ENCODE results near the gene PHF21B.
"Not testable (repeated sequence)": the region's sequence is repeated elsewhere in the genome, so short reads cannot be mapped to it uniquely, and the experiment has no call there.

PHF21B gene

GRCh38 chr22:44855855-44856254 lies 153.9 kb downstream of the PHF21B start:
- no peaks in the 10 kb centered on the region for H3K27me3 ChIP-seq
- H3K27ac ChIP-seq: no peak overlapping the region
- H3K36me3 ChIP-seq: no peaks in the 10 kb centered on the region
- H3K4me1 ChIP-seq: no peaks in the 10 kb centered on the region
- H3K4me3 ChIP-seq: no peak overlapping the region
- no peaks in the 10 kb centered on the region for H3K9me3 ChIP-seq (replicated peaks in 1 of 11)
- TF ChIP-seq Cebpa-rat (IDR thresholded peaks at IDR 0.05): no peak
- no peak overlapping the region for H3K4me2 ChIP-seq
- H4K20me1 ChIP-seq: no peaks in the 10 kb centered on the region
- H3K9ac ChIP-seq: no peak overlapping the region

- H4K20me1 ChIP-seq; H3K4me1 ChIP-seq; H3K4me2 ChIP-seq; H3K4me3 ChIP-seq; H3K27ac ChIP-seq; H3K9me3 ChIP-seq (replicated peaks in 1 of 11); H3K27me3 ChIP-seq; H3K36me3 ChIP-seq; H3K9ac ChIP-seq: not testable (repeated sequence)
These were observed 155.2 kb downstream of the PHF21B start for GRCh38 chr22:44854641-44855040.

GRCh38 chr22:44850946-44851345 lies 158.9 kb downstream of the PHF21B start:
- TF ChIP-seq Cebpa-rat (IDR thresholded peaks at IDR 0.05): no peak
- no peaks in the 10 kb centered on the region for H3K27me3 ChIP-seq
- no peak overlapping the region for H3K4me3 ChIP-seq
- H3K27ac ChIP-seq: no peak overlapping the region
- no peak overlapping the region for H3K4me2 ChIP-seq
- H3K36me3 ChIP-seq: no peaks in the 10 kb centered on the region
- H3K4me1 ChIP-seq: no peaks in the 10 kb centered on the region
- no peaks in the 10 kb centered on the region for H4K20me1 ChIP-seq
- no peaks in the 10 kb centered on the region for H3K9me3 ChIP-seq (replicated peaks in 1 of 11)
- no peak overlapping the region for H3K9ac ChIP-seq

- no peak for TF ChIP-seq Cebpa-rat (IDR thresholded peaks at IDR 0.05)
- Histone ChIP-seq H3K9me3 (replicated peaks in 1 of 11) (peaks cover 14 to 20% (median 16%) of the 10 kb centered on the region in 11 experiments), H3K4me1 (no peaks in the 10 kb centered on the region), H3K36me3 (peaks cover 0 to 10% (median 0%) of the 10 kb centered on the region in 11 experiments; a peak in 2 of 22 replicates), H3K27ac (no peak overlapping the region), H3K27me3 (no peaks in the 10 kb centered on the region), H3K4me2 (no peak overlapping the region), H3K4me3 (no peak overlapping the region), H3K9ac (no peak overlapping the region), H4K20me1 (no peaks in the 10 kb centered on the region)
These were observed 160.9 kb downstream of the PHF21B start for GRCh38 chr22:44848791-44849420.

- Histone ChIP-seq H3K9me3 (replicated peaks in 1 of 11) (peaks cover 16 to 23% (median 19%) of the 10 kb centered on the region in 11 experiments), H3K4me3 (no peak overlapping the region), H4K20me1 (no peaks in the 10 kb centered on the region), H3K9ac (no peak overlapping the region), H3K27ac (no peak overlapping the region), H3K36me3 (peaks cover 0 to 10% (median 0%) of the 10 kb centered on the region in 11 experiments; a peak in 2 of 22 replicates), H3K4me2 (no peak overlapping the region), H3K27me3 (no peaks in the 10 kb centered on the region), H3K4me1 (no peaks in the 10 kb centered on the region)
- no peak for TF ChIP-seq Cebpa-rat (IDR thresholded peaks at IDR 0.05)
These were observed 161.5 kb downstream of the PHF21B start for GRCh38 chr22:44848296-44848741.

- TF ChIP-seq Cebpa-rat (IDR thresholded peaks at IDR 0.05): no peak
- H3K9ac ChIP-seq: no peak overlapping the region
- H3K36me3 ChIP-seq: peaks cover 0 to 10% (median 0%) of the 10 kb centered on the region in 11 experiments; a peak in 2 of 22 replicates
- no peak overlapping the region for H3K4me2 ChIP-seq
- no peaks in the 10 kb centered on the region for H3K27me3 ChIP-seq
- H3K4me1 ChIP-seq: no peaks in the 10 kb centered on the region; a peak in 1 of 20 replicates
- H3K4me3 ChIP-seq: no peak overlapping the region
- H3K27ac ChIP-seq: no peak overlapping the region
- no peaks in the 10 kb centered on the region for H4K20me1 ChIP-seq
- H3K9me3 ChIP-seq (replicated peaks in 1 of 11): peaks cover 16 to 23% (median 19%) of the 10 kb centered on the region in 11 experiments
These were observed 161.9 kb downstream of the PHF21B start for GRCh38 chr22:44847892-44848291.

GRCh38 chr22:44847380-44847779 lies 162.4 kb downstream of the PHF21B start:
- Histone ChIP-seq H3K9ac (no peak overlapping the region), H3K36me3 (peaks cover 0 to 10% (median 0%) of the 10 kb centered on the region in 11 experiments; a peak in 2 of 22 replicates), H3K27me3 (no peaks in the 10 kb centered on the region), H3K4me1 (peaks cover 0 to 4% (median 0%) of the 10 kb centered on the region in 10 experiments; a peak in 4 of 20 replicates), H3K9me3 (replicated peaks in 1 of 11) (peaks cover 16 to 23% (median 19%) of the 10 kb centered on the region in 11 experiments), H3K4me3 (no peak overlapping the region), H3K4me2 (no peak overlapping the region), H4K20me1 (no peaks in the 10 kb centered on the region), H3K27ac (no peak overlapping the region)
- TF ChIP-seq Cebpa-rat (IDR thresholded peaks at IDR 0.05): no peak

GRCh38 chr22:44846726-44847275 lies 163.0 kb downstream of the PHF21B start:
- Histone ChIP-seq H3K4me2 (no peak overlapping the region), H3K9me3 (replicated peaks in 1 of 11) (peaks cover 16 to 23% (median 19%) of the 10 kb centered on the region in 11 experiments), H3K27ac (no peak overlapping the region), H3K36me3 (peaks cover 0 to 10% (median 0%) of the 10 kb centered on the region in 11 experiments; a peak in 2 of 22 replicates), H3K9ac (no peak overlapping the region), H3K4me1 (peaks cover 0 to 10% (median 2%) of the 10 kb centered on the region in 10 experiments; a peak in 12 of 20 replicates), H4K20me1 (no peaks in the 10 kb centered on the region), H3K27me3 (no peaks in the 10 kb centered on the region), H3K4me3 (no peak overlapping the region)
- TF ChIP-seq Cebpa-rat (IDR thresholded peaks at IDR 0.05): no peak

GRCh38 chr22:44845796-44846720 lies 163.7 kb downstream of the PHF21B start:
- Histone ChIP-seq H3K4me2 (no peak overlapping the region), H3K9me3 (replicated peaks in 1 of 11) (peaks cover 16 to 23% (median 19%) of the 10 kb centered on the region in 11 experiments), H3K36me3 (peaks cover 0 to 10% (median 0%) of the 10 kb centered on the region in 11 experiments; a peak in 2 of 22 replicates), H3K27me3 (no peaks in the 10 kb centered on the region), H3K27ac (no peak overlapping the region), H3K4me3 (no peak overlapping the region), H3K4me1 (peaks cover under 1 to 18% (median 9%) of the 10 kb centered on the region in 10 experiments; a peak in 16 of 20 replicates), H3K9ac (no peak overlapping the region), H4K20me1 (no peaks in the 10 kb centered on the region)
- no peak for TF ChIP-seq Cebpa-rat (IDR thresholded peaks at IDR 0.05)
